NCI-H146 treated with DMSO at 0.1 percent for 48 hours (cell line): ENCODE data around the gene INPP5A.
"Not testable (repeated sequence)": the region's sequence is repeated elsewhere in the genome, so short reads cannot be mapped to it uniquely, and the experiment has no call there.

Experiments used
- DNase-seq: peaks from one replicate; lab custom pipeline; 2025; ENCODE audit not compliant: unreplicated experiment; lab: John Stamatoyannopoulos, UW

Gene INPP5A

GRCh38 chr10:132790934-132791829 is 253.6 kb downstream of the INPP5A start:
- no peak for DNase-seq

GRCh38 chr10:132792099-132792498 is 254.5 kb downstream of the INPP5A start:
- not testable (repeated sequence) for DNase-seq

- DNase-seq = no peak
These were observed 255.2 kb downstream of the INPP5A start for GRCh38 chr10:132792796-132793195.

- DNase-seq = no peak
These were observed 255.6 kb downstream of the INPP5A start for GRCh38 chr10:132793213-132793612.

GRCh38 chr10:132793871-132794849 is 256.6 kb downstream of the INPP5A start:
- DNase-seq = no peak

GRCh38 chr10:132796846-132797245 is 259.3 kb downstream of the INPP5A start:
- DNase-seq = no peak

GRCh38 chr10:132797986-132798385 is 260.4 kb downstream of the INPP5A start:
- DNase-seq = not testable (repeated sequence)

- DNase-seq = no peak
These were observed 260.8 kb downstream of the INPP5A start for GRCh38 chr10:132798403-132798802.

- no peak for DNase-seq
These were observed 261.3 kb downstream of the INPP5A start for GRCh38 chr10:132798876-132799275.

- no peak for DNase-seq
These were observed 262.3 kb downstream of the INPP5A start for GRCh38 chr10:132799865-132800264.

- no peak for DNase-seq
These were observed 264.5 kb downstream of the INPP5A start for GRCh38 chr10:132802048-132802447.

GRCh38 chr10:132802694-132803320 is 265.2 kb downstream of the INPP5A start:
- no peak for DNase-seq

- no peak for DNase-seq
These were observed 266.0 kb downstream of the INPP5A start for GRCh38 chr10:132803416-132804210.

GRCh38 chr10:132804287-132804686 is 266.7 kb downstream of the INPP5A start:
- no peak for DNase-seq

GRCh38 chr10:132804785-132805426 is 267.3 kb downstream of the INPP5A start:
- DNase-seq = no peak

GRCh38 chr10:132805599-132805998 is 268.0 kb downstream of the INPP5A start:
- DNase-seq = no peak

- no peak for DNase-seq
These were observed 268.5 kb downstream of the INPP5A start for GRCh38 chr10:132806110-132806509.

- DNase-seq = no peak
These were observed 269.0 kb downstream of the INPP5A start for GRCh38 chr10:132806561-132807003.

GRCh38 chr10:132807621-132808049 is 270.0 kb downstream of the INPP5A start:
- DNase-seq = no peak
